ENCODE data around the gene SHLD1.

Gene SHLD1

GRCh38 chr20:5910186-5910585, 160.0 kb downstream of the SHLD1 start:
- no peak for TF ChIP-seq CTCF (IDR thresholded peaks at IDR 0.05; ENCODE audit: insufficient read depth, low read length, missing control alignments)
- ChIA-PET POLR2A (no interaction called here), CTCF (interaction anchor here (0.7 kb wide), 1 partner anchor 804 kb away, joined by 3 read pairs; no protein-coding TSS in a partner anchor)
- no peak overlapping the region for H3K4me3 ChIP-seq (ENCODE audit: low read depth, low read length)
- no peak for DNase-seq (ENCODE audit: low read depth, low spot score)

DNA sequence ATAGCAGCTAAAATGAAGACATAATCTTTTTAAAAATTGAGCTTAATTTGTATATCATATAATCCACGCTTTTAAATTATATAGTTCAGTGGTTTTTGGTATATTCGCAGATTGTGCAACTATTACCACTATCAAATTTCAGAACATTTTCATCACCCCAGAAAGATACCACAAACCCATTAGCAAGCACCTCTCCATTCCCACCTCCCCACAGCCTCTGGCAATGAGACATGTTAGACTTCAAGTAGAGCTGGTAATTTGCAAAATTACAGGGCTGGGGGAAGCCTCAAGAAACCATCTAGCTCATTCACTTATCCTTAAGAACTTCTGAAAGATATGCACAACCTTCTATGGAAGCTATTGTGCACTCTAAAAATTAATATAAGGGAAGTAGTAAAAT, 163.0 kb downstream of the SHLD1 start:
- TF ChIP-seq CTCF (IDR thresholded peaks at IDR 0.05; ENCODE audit: insufficient read depth, low read length, missing control alignments): no peak
- CTCF ChIA-PET: interaction anchor here (1.1 kb wide), 1 partner anchor 18 kb away, joined by 3 read pairs; no protein-coding TSS in a partner anchor
- POLR2A ChIA-PET: no interaction called here
- no peak for DNase-seq (ENCODE audit: low read depth, low spot score)
- no peak overlapping the region for H3K4me3 ChIP-seq (ENCODE audit: low read depth, low read length)

Data from AG04449 (cell line).